Epithelial cell of proximal tubule (primary cell): ENCODE results near the gene COA8. TPM values are rescaled to one million over a fixed set of nuclear protein-coding genes. Genes with fewer than 3 reads are reported as not detected.
A peak's percentile ranks its signal among the peaks of the same experiment; 100 is the strongest.

Experiments
- DNase-seq: peaks from one replicate; pipeline ENCODE4 v3.0.0-alpha.2; 2011; ENCODE audit warnings: low read depth
- H3K4me3 ChIP-seq: 2 replicates; pipeline ENCODE4 v1.5.1; 2011; ENCODE audit warnings: low read depth, mild to moderate bottlenecking, low read length
- CTCF ChIP-seq: conservative IDR thresholded peaks from 2 replicates; pipeline ENCODE4 v1.5.1; 2012; ENCODE audit warnings: low read depth, mild to moderate bottlenecking, low read length
- total RNA-seq: library from RNA; depleted of rRNA; stranded (reverse); fragments of >200 nt; gene quantifications from 2 replicates; pipeline ENCODE4 v1.2.3, GENCODE V29; 2015

The COA8 gene
- total RNA-seq, 1 donor from 2014 or later: 29.0 TPM

DNA sequence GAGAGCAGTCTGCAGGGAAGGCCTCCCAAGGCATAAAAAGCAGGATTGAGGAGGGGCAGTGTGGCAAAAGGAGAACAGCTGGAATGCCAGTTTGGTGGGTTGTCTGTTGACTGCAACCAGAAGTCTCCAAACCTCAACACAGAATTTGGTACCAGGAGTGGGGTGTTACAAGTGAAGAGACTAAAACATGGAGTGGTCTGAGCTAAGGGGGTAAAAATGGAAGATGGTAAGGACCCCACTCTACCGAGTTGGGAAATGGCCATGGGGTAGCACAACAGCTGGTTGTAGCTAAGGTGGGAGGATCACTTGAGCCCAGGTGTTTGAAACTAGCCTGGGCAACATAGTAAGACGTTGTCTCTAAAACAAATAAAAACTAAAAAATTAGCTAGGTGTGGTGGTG lies 48.5 kb downstream of the COA8 start:
- no peak for TF ChIP-seq CTCF
- no peak overlapping the region for H3K4me3 ChIP-seq
- DNase-seq: no peak

DNA sequence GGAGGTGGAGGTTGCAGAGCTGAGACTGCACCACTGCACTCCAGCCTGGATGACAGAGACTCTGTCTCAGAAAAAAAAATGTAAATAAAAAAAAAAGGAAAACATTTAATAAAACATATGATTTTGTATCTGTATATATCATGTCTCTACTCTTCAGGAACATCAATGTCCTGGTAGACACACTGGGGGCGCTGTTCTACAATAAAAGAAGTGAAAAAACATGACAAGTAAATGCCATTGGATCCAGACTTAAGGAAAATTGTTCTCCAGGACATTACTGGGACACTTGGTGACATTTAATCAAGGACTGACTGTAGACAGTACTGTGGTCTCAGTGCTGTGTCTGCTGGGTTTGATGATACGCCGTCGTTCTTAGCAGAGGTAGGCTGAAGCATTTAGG lies 50.8 kb downstream of the COA8 start:
- TF ChIP-seq CTCF: peak; percentile 55
- no peak for DNase-seq
- no peak overlapping the region for H3K4me3 ChIP-seq

DNA sequence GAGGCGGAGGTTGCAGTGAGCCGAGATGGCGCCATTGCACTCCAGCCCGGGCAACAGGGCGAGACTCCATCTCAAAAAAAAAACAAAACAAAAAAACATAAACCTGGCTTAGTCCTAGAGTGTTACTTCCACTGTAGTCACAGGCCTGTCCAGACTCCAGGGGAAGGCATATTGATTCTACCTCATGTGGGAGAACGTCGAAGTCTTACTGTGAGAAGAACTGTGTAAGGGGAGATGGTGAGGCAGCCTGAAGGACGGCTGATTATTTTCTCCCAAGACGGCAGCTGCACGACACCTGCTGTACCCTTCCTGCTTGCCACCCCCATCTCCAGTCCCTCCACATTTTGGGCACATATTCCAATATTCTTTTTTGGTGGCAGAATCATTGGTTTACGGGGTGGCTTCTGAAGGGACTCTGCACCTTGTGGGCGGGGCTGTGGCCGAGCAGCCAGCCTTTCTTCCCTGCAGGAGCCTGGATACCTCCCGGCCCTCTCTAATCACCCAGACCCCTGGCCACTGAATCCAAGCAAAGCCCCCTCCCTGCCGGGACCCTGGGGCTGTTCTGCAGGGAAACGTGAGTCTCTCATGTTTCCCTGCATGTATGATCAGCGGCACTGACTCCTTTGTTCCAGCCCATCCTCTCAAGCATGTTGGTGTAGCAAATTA lies 54.0 kb downstream of the COA8 start:
- no peak overlapping the region for H3K4me3 ChIP-seq
- no peak for DNase-seq
- TF ChIP-seq CTCF: no peak

DNA sequence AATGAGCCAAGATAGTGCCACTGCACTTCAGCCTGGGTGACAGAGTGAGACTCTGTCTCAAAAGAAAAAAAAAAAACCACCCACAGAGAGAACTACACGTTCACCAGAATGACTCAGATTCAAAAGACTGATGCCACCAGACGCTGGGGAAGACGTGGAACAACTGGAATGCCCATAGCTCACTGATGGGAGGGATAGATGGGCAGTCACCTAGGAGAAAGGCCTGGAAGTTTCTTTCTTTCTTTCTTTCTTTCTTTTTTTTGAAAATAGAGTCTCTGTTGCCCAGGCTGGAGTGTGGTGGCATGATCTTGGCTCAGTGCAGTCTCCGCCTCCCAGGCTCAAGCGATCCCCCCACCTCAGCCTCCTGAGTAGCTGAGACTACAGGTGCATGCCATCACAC lies 56.3 kb downstream of the COA8 start:
- H3K4me3 ChIP-seq: no peak overlapping the region
- DNase-seq: no peak
- TF ChIP-seq CTCF: no peak

DNA sequence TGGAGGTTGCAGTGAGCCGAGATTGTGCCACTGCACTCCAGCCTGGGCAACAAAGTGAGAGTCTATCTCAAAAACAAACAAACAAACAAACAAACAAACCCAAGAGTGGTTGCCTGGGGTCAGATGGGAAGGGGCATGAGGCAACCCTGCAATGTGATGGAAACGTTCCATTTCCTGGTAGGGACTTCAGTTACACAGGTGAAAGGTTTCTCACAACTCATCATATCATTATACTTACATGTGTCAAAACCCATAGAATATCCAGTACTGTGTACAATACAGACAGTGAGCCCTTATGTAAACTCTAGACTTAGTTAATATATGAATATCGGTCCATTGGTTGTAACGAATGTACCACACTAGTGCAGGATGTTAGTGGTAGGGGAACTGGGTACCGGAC lies 59.1 kb downstream of the COA8 start:
- no peak for DNase-seq
- no peak for TF ChIP-seq CTCF
- no peak overlapping the region for H3K4me3 ChIP-seq

- DNase-seq: no peak
- no peak overlapping the region for H3K4me3 ChIP-seq
- no peak for TF ChIP-seq CTCF
Observed at GRCh38 chr14:103623308-103623707, 60.5 kb downstream of the COA8 start.

DNA sequence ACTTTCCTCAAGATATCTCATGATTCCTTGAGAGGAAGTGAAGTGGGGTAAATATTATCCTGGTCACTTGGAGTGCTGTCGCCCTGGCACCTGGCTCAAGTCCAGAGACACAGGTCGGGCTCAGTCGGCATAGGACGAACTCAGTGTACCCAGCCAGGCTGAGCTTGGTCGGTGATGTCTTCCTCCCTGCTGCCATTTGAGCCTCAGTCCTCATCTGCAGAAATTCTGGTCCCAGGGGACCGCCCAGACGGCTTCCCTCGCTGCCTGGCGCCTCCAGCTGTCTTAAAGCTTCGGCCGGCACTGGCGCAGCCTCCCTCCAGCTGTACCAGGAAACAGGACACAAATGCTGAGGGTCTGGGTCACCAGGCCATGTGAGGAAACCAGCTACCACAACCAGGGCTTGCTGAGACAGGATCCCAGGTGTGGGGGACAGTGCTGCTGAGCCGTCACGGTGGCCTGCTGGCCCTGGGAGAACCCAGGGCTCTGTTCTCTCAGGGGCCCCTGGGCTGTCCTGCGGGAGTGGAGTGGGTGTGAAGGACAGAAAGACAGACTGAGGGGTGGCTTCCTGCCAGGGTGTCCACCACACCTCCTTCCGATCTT lies 61.2 kb downstream of the COA8 start:
- TF ChIP-seq CTCF: no peak
- DNase-seq: no peak
- H3K4me3 ChIP-seq: no peak overlapping the region
